Pancreas (tissue), 10 donors: ENCODE measurements around the gene BRMS1. TPM values are rescaled to one million over a fixed set of nuclear protein-coding genes. Genes with fewer than 3 reads are reported as not detected.
A peak's percentile ranks its signal among the peaks of the same experiment; 100 is the strongest.

Experiments
- ATAC-seq, 4 donors: fragments of 200-7000 bp; cut with Tn5 transposase; one replicate each; pipeline versions ENCODE4 v1.8.0 to v1.9.1; 2020; ENCODE audit warnings: mild to moderate bottlenecking in 4 of 4, moderate library complexity in 4 of 4
- DNase-seq, 6 donors: peaks; one replicate each; pipeline ENCODE4 v3.0.0-alpha.2; 2020
- FAIRE-seq: peaks from 2 replicates; lab custom pipeline; 2012; peaks lifted over from hg19 to GRCh38; lab: Jason Lieb, UNC
- H3K27ac ChIP-seq, 4 donors: fragments of 200-600 bp; sonication (generic); 1 replicate in 3 of 4; 2 replicates in 1 of 4; pipeline versions ENCODE4 v1.5.0 to v1.8.0; 2020
- H3K27me3 ChIP-seq, 4 donors: fragments of 200-600 bp; one replicate each; pipeline ENCODE4 v1.8.0; 2021
- H3K36me3 ChIP-seq, 3 donors: fragments of 200-600 bp; sonication (generic) in 1 of 3; one replicate each; pipeline versions ENCODE4 v1.5.0 to v1.8.0; 2020 to 2021
- H3K4me1 ChIP-seq, 3 donors: fragments of 200-600 bp; one replicate each; pipeline ENCODE4 v1.8.0; 2021
- H3K4me3 ChIP-seq, 4 donors: fragments of 200-600 bp; sonication (generic) in 2 of 4; one replicate each; pipeline versions ENCODE4 v1.5.0 to v1.8.0; 2020 to 2021
- H3K9me3 ChIP-seq, 4 donors: fragments of 200-600 bp; one replicate each; pipeline ENCODE4 v1.8.0; 2021
- CTCF ChIP-seq, 4 donors: fragments of 200-600 bp; sonication (generic) in 3 of 4; IDR thresholded peaks; one replicate each; pipeline versions ENCODE4 v1.5.0 to v1.8.0; 2021; ENCODE audit warnings: antibody characterized with exemption in 4 of 4
- WGBS, 2 donors: extraction: QIAGEN DNeasy Blood & Tissue Kit; methylation state at CpG; one replicate each; pipeline ENCODE4 v1.1.7; 2013; 5-methylcytosine and 5-hydroxymethylcytosine counted together
- intact Hi-C, 3 donors: fragments of 100-400 bp; cut with DNase I; formaldehyde crosslinking; loops; one replicate each; pipeline versions ENCODE4 v1.11.1 to v1.14.2; 2022
- polyA plus RNA-seq, 2 donors: library from polyadenylated mRNA; stranded (reverse); fragments of 200-250 nt; gene quantifications; one replicate each; pipeline ENCODE4 v1.2.3, GENCODE V29; 2013
- total RNA-seq, 6 donors: library from RNA; stranded (reverse); fragmentation: NEBNext Ultra II Directional in 4 of 6; extraction: Animal tissue kit (Norgen Biotek cat#: 25700) in 4 of 6; gene quantifications; one replicate each; pipeline versions ENCODE4 v1.2.1 to v1.2.4, GENCODE V29; 2021 to 2023
- donor health status: healthy with polysubstance abuse.
- donor health status: DM: no; HTN: no; CAD: no; lungs with moderate emphysema.
- donor health status: DM: no; HTN: no; CAD: no.
- donor health status: control.
- donor health status: control.
- donor health status: Bipolar disorder and iron deficiency.
- donor health status: DM: yes; HTN: yes; CAD: no.
- donor health status: DM: no; HTN: no; CAD: no.
- donor health status: DM: no; HTN: no; CAD: no.
- donor health status: DM: yes; HTN: yes; CAD: no.

Gene BRMS1
- total and polyA plus RNA-seq, 8 donors: 14.3 to 65.0 (median 21.2) TPM

- intact Hi-C loops: no loop called here
- H3K36me3 ChIP-seq: no peaks in the 10 kb centered on the region
These were observed 12.3 kb downstream of the BRMS1 start for GRCh38 chr11:66332371-66333219.

GRCh38 chr11:66331542-66332370, 13.1 kb downstream of the BRMS1 start:
- H3K4me1 ChIP-seq: peaks cover 4 to 8% (median 5%) of the 10 kb centered on the region in 3 donors
- no peak for TF ChIP-seq CTCF (IDR thresholded peaks at IDR 0.05)
- intact Hi-C loops: no loop called here
- no peaks in the 10 kb centered on the region for H3K9me3 ChIP-seq
- no peak overlapping the region for H3K27ac ChIP-seq
- peak in 2 of 6 donors; percentile 44 to 47 for DNase-seq
- no peak for ATAC-seq
- H3K36me3 ChIP-seq: no peaks in the 10 kb centered on the region
- WGBS, 2 donors: 85 to 94% methylated on average over 12 of the region's 12 CpGs
- no peaks in the 10 kb centered on the region for H3K27me3 ChIP-seq
- H3K4me3 ChIP-seq: no peak overlapping the region
- no peak for FAIRE-seq

More at GRCh38 chr11:66332371-66333219, 12.3 kb downstream of the BRMS1 start:
- Histone ChIP-seq H3K9me3 (no peaks in the 10 kb centered on the region), H3K27me3 (no peaks in the 10 kb centered on the region), H3K27ac (no peak overlapping the region), H3K4me1 (peaks cover 4 to 12% (median 10%) of the 10 kb centered on the region in 3 donors), H3K4me3 (no peak overlapping the region)
- ATAC-seq (no peak), DNase-seq (peak in 2 of 6 donors; percentile 20 to 70), FAIRE-seq (no peak)
- TF ChIP-seq CTCF (IDR thresholded peaks at IDR 0.05): no peak
- 78 to 82% methylated on average over 18 of the region's 18 CpGs for WGBS, 2 donors

GRCh38 chr11:66330931-66331330, 14.0 kb downstream of the BRMS1 start:
- DNase-seq (peak in 1 of 6 donors; percentile 40), FAIRE-seq (no peak), ATAC-seq (no peak)
- no peak for TF ChIP-seq CTCF (IDR thresholded peaks at IDR 0.05)
- Histone ChIP-seq H3K4me3 (no peak overlapping the region), H3K27ac (no peak overlapping the region), H3K9me3 (no peaks in the 10 kb centered on the region), H3K27me3 (no peaks in the 10 kb centered on the region), H3K36me3 (no peaks in the 10 kb centered on the region), H3K4me1 (peaks cover 0 to 4% (median 3%) of the 10 kb centered on the region in 3 donors)
- 56 to 80% methylated on average over 7 to 10 of the region's 10 CpGs for WGBS, 2 donors
- intact Hi-C loops: no loop called here

- intact Hi-C loops: no loop called here
- no peaks in the 10 kb centered on the region for H3K9me3 ChIP-seq
- WGBS, 2 donors: 75 to 85% methylated on average over 3 of the region's 3 CpGs
- no peak overlapping the region for H3K27ac ChIP-seq
- no peak for TF ChIP-seq CTCF (IDR thresholded peaks at IDR 0.05)
- FAIRE-seq (no peak), DNase-seq (peak in 1 of 6 donors; percentile 1), ATAC-seq (no peak)
- no peaks in the 10 kb centered on the region for H3K4me1 ChIP-seq
- no peaks in the 10 kb centered on the region for H3K27me3 ChIP-seq
- H3K36me3 ChIP-seq: no peaks in the 10 kb centered on the region
- H3K4me3 ChIP-seq: no peak overlapping the region
These were observed 15.7 kb downstream of the BRMS1 start for GRCh38 chr11:66329165-66329673.
